Epithelial cell of proximal tubule (primary cell): ENCODE results near the gene GOT2. TPM values are rescaled to one million over a fixed set of nuclear protein-coding genes. Genes with fewer than 3 reads are reported as not detected.

Experiments used
- DNase-seq: peaks from one replicate; pipeline ENCODE4 v3.0.0-alpha.2; 2011; ENCODE audit warnings: low read depth
- H3K4me3 ChIP-seq: 2 replicates; pipeline ENCODE4 v1.5.1; 2011; ENCODE audit warnings: low read depth, mild to moderate bottlenecking, low read length
- total RNA-seq: library from RNA; depleted of rRNA; stranded (reverse); fragments of >200 nt; gene quantifications from 2 replicates; pipeline ENCODE4 v1.2.3, GENCODE V29; 2015
- TF ChIP-seq, protein P1 (sequence below): conservative IDR thresholded peaks from 2 replicates; pipeline ENCODE4 v1.5.1; 2012; ENCODE audit warnings: low read depth, mild to moderate bottlenecking, low read length

GOT2 gene
- total RNA-seq, 1 donor from 2014 or later = 173 TPM

DNA sequence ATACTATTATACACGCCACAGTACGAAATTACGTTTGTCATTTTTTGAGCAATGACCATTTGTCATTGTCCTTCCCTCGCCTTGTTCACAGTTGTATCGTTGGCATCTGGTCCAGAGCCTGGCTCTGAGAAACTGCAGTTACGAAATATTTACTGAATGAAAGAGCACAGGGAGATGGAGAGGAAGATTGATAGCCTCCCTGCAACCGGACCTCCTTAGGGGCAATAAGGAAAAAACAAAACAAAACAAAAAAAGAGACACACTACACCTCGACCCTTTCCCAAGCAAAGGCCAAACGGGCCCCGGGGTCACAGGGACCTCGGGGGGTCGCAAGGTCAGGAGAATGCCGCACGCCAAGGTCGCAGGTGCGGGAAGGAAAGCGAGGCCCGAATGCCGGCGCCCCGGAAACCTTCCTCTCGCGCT lies 857 bp downstream of the GOT2 start:
- DNase-seq = no peak
- H3K4me3 ChIP-seq = peak overlapping the region; percentile 78
- TF ChIP-seq, protein P1, sequence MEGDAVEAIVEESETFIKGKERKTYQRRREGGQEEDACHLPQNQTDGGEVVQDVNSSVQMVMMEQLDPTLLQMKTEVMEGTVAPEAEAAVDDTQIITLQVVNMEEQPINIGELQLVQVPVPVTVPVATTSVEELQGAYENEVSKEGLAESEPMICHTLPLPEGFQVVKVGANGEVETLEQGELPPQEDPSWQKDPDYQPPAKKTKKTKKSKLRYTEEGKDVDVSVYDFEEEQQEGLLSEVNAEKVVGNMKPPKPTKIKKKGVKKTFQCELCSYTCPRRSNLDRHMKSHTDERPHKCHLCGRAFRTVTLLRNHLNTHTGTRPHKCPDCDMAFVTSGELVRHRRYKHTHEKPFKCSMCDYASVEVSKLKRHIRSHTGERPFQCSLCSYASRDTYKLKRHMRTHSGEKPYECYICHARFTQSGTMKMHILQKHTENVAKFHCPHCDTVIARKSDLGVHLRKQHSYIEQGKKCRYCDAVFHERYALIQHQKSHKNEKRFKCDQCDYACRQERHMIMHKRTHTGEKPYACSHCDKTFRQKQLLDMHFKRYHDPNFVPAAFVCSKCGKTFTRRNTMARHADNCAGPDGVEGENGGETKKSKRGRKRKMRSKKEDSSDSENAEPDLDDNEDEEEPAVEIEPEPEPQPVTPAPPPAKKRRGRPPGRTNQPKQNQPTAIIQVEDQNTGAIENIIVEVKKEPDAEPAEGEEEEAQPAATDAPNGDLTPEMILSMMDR = no peak

DNA sequence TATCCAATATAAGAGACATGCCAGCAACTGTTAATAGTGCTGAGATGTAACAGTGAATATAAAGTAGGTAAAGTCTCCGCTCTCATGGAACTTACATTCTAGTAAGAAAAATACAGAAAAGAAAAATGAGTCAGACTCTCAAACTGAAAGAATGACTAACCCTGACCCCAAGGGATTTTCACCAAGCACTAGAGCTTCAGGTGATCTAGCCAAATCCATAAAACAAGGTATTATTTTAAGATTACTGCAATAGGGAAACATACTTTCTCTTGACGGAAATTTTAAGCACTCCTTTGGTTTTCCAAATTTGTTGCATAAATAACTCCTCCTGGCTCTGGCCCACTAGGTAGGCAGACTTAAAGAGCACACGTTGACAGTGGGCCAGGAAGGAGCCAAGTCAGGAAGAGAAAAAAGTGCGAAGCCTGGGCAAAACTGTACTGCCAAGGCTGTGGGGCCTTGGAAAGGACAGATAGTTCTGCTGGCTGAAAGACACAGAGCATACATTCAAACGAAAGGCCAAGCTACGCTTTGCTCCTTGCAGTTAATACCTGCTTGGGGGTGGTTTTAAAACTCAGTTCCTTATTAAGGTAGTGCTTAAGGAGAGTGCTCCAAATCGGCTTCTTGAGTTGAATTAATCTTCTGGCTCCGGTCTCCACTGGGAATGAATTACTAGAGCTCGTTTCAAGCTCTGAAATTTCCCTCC lies 1.4 kb downstream of the GOT2 start:
- peak overlapping the region; percentile 78 for H3K4me3 ChIP-seq
- TF ChIP-seq, protein P1 = no peak
- no peak for DNase-seq

DNA sequence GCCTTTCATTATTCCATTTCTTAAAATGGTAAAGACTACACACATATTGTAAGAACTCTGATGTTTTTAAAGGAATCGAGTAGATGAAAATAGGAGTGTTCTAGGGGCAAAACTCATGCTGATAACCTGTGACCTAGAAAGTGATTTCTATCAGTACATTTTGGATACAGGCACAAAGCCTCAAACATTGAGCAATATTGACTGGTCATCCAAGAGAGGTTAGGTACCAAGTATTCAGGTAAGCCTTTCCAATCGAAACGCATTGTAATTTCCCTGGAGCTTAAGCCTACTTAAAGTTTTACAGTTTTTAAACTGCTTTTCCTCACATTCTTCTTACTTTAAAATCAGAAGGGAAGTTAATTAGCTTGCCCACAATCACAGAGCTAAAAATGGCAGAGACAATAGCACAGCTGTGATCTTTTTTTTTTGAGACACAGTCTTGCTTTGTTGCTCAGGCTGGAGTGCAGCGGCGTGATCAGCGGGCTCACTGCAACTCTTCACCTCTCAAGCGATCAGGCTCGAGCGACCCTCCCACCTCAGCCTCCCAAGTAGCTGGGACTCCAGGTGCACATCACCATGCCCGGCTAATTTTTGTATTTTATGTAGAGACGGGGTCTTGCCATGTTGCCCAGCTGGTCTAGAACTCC lies 3.3 kb downstream of the GOT2 start:
- no peak for DNase-seq
- H3K4me3 ChIP-seq = no peak overlapping the region
- TF ChIP-seq, protein P1 = no peak

DNA sequence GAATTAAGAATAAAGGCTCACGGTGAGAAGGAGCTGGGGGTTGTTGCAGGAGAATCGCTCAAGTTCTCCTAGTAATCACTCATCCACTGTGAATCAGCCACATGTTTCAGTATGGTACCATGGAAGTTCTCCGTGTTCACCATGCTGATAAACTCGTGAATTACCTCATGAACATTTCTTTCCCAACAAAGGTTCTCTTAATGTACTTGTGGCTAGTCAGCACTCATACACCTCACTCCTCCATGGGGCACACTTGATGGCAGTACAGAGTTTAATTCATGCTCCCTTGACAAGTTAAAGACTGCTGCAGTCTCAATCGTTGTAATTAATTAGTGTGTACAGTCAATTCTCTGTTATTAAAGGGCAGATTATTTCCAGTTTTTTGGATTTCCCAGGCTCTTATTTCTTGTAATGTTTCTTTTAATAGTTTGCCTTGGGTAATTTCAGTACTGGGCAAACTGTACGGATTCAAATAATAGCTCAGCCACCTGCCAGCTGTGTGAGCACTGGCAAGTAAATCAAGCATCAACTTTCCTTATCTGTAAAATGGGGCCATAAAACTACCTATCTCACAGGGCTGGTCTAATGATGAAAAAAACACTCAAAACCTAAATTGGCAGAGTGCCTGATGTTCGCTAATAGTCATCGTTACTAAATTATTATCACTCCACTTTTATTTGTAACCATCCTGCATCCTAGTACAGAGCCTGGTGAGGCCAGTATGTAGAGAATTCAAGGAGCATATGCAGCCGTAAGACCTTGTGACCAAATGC lies 6.1 kb downstream of the GOT2 start:
- DNase-seq = peak; percentile 38
- TF ChIP-seq, protein P1 = no peak
- H3K4me3 ChIP-seq = no peak overlapping the region

DNA sequence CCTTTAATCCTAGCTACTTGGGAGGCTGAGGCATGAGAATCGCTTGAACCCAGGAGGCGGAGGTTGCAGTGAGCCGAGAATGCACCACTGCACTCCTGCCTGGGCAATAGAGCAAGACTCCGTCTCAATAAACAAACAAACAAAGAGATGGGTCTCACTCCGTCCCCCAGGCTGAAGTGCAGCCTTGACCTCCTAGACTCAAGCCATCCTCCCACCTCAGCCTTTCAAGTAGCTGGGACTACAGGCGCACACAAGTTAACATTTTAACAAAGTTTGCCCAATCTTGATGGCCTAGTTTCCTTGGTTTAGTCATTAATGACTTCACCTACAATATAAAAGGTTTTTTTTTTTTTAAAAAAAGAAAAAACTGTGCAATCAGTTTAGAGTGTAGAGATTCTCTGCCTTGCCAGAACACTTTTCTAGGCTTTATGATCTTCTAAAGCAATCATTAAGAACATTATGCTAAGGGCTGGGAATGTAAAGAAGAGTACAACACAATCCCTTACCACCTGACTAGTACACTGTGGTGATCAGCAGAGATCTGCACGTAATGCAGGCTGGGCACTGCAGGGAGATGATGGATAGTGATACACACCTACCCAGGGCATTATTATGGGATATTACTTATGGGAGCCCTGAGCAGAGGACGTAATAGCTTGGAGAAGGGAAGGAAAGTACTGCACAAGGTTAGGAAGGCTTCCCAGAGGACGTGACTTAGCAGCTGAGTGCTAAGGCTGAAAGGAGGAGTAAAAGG lies 6.9 kb downstream of the GOT2 start:
- TF ChIP-seq, protein P1 = no peak
- no peak overlapping the region for H3K4me3 ChIP-seq
- DNase-seq = peak; percentile 12

DNA sequence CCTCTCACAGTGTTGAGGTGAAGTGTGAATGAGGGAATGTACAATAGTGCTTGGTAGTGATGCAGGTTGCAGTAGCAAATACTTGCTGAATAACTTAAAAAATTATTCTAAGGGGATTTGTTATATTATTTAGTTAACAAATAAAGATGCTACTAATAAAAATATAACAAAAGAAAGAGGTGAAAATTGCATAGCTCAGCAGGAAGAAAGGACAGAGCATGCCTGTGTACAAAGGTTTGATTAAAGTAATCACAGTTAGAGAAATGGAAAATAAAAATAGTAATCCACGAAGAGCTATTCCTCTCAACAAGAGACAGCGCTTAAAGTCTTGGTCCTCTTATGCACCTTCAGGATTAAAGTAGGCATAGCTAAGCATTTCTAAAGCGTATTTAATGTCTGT lies 11.0 kb downstream of the GOT2 start:
- TF ChIP-seq, protein P1 = no peak
- no peak overlapping the region for H3K4me3 ChIP-seq
- DNase-seq = no peak
